NB4 (cell line): ENCODE data around the gene BRAT1.

Experiments used
- CTCF ChIP-seq: IDR thresholded peaks from one replicate; pipeline ENCODE4 v1.5.1; 2012; ENCODE audit warnings: low read depth, low read length
- MAX ChIP-seq: IDR thresholded peaks from 2 replicates; pipeline ENCODE4 v1.6.1; 2011; ENCODE audit warnings: low read depth, low read length
- MYC ChIP-seq: IDR thresholded peaks from 2 replicates; pipeline ENCODE4 v1.6.1; 2011; ENCODE audit warnings: low read depth, low read length
- POLR2A ChIP-seq: IDR thresholded peaks from 2 replicates; pipeline ENCODE4 v1.6.1; 2011; ENCODE audit warnings: mild to moderate bottlenecking; ENCODE audit not compliant: insufficient read length; ENCODE audit errors: extremely low read depth

- TF ChIP-seq CTCF (no peak), MAX (no peak), POLR2A (no peak), MYC (no peak)
Observed at GRCh38 chr7:2527505-2528467, 27.5 kb downstream of the BRAT1 start.
